SK-N-SH (cell line): ENCODE data around the gene TIMM29. TPM values are rescaled to one million over a fixed set of nuclear protein-coding genes. Genes with fewer than 3 reads are reported as not detected.

Experiments used
- CTCF ChIA-PET: fragments of 300-600, 350-600 bp; formaldehyde crosslinking; extraction: SDS; loops from one replicate; lab custom pipeline; 2021; lab: Yijun Ruan, JAX
- POLR2A ChIA-PET: fragments of 350-600 bp; sonication (Branson Sonifier 250); formaldehyde crosslinking; extraction: SDS; loops from one replicate; lab custom pipeline; 2020; ENCODE audit warnings: antibody characterized with exemption, inconsistent platforms; lab: Yijun Ruan, JAX
- DNase-seq: peaks from one replicate; pipeline ENCODE4 v3.0.0; 2012
- H2AFZ ChIP-seq: fragments of 200-600 bp; sonication (generic); 2 replicates; pipeline ENCODE4 v1.8.1; 2016; ENCODE audit warnings: antibody characterized with exemption, mild to moderate bottlenecking, low read depth
- H3F3A ChIP-seq: fragments of 200-600 bp; sonication (generic); replicated peaks from 2 replicates; pipeline ENCODE3; 2016; ENCODE audit warnings: antibody characterized with exemption, mild to moderate bottlenecking; ENCODE audit not compliant: insufficient read depth
- H3K27ac ChIP-seq, 2 experiments: fragments of 200-500 bp in 1 of 2; fragments of 200-600 bp in 1 of 2; sonication (Bioruptor generic) in 1 of 2; sonication (generic), shearing (Covaris generic) in 1 of 2; 2 replicates each; pipeline versions ENCODE4 v1.5.1 to v1.6.1; 2014 to 2016; ENCODE audit warnings: low read depth in 2 of 2, inconsistent platforms in 1 of 2, low read length in 1 of 2, mild to moderate bottlenecking in 1 of 2, mixed read lengths in 1 of 2
- H3K27me3 ChIP-seq: fragments of 200-600 bp; sonication (generic), shearing (Covaris generic); 2 replicates; pipeline ENCODE4 v1.6.1; 2016; ENCODE audit warnings: mixed run types; ENCODE audit not compliant: insufficient read depth
- H3K36me3 ChIP-seq, 2 experiments: fragments of 200-500 bp in 1 of 2; fragments of 200-600 bp in 1 of 2; sonication (Bioruptor generic) in 1 of 2; sonication (generic) in 1 of 2; replicated peaks in 1 of 2; 2 replicates each; pipeline versions ENCODE3 to v1.5.1; 2014 to 2016; ENCODE audit warnings: low read length in 1 of 2, mild to moderate bottlenecking in 1 of 2; ENCODE audit not compliant: insufficient read depth in 2 of 2, control insufficient read depth in 1 of 2
- H3K4me1 ChIP-seq, 2 experiments: fragments of 200-500 bp in 1 of 2; fragments of 200-600 bp in 1 of 2; sonication (Bioruptor generic) in 1 of 2; sonication (generic), shearing (Covaris generic) in 1 of 2; 2 replicates each; pipeline versions ENCODE4 v1.5.1 to v1.6.1; 2014 to 2016; ENCODE audit warnings: low read depth in 1 of 2, low read length in 1 of 2, mixed run types in 1 of 2; ENCODE audit not compliant: insufficient read depth in 2 of 2, control insufficient read depth in 1 of 2
- H3K4me2 ChIP-seq: fragments of 200-600 bp; sonication (generic), shearing (Covaris generic); 2 replicates; pipeline ENCODE4 v1.6.1; 2017; ENCODE audit warnings: mixed run types
- H3K4me3 ChIP-seq, 2 experiments: fragments of 200-500 bp in 1 of 2; fragments of 200-600 bp in 1 of 2; sonication (Bioruptor generic) in 1 of 2; sonication (generic), shearing (Covaris generic) in 1 of 2; 2 replicates each; pipeline versions ENCODE4 v1.5.1 to v1.8.1; 2014 to 2016; ENCODE audit warnings: low read depth in 2 of 2, inconsistent platforms in 1 of 2, low read length in 1 of 2, mild to moderate bottlenecking in 1 of 2, mixed read lengths in 1 of 2, moderate library complexity in 1 of 2
- H3K79me2 ChIP-seq: fragments of 200-600 bp; sonication (generic); 2 replicates; pipeline ENCODE4 v1.8.1; 2017; ENCODE audit warnings: mild to moderate bottlenecking; ENCODE audit not compliant: insufficient read depth
- H3K9ac ChIP-seq: fragments of 200-600 bp; sonication (generic); 2 replicates; pipeline ENCODE4 v1.6.1; 2017; ENCODE audit warnings: mixed run types
- H3K9me2 ChIP-seq: fragments of 200-600 bp; sonication (generic); 2 replicates; pipeline ENCODE4 v1.6.1; 2017; ENCODE audit warnings: mixed run types
- H3K9me3 ChIP-seq: fragments of 200-600 bp; sonication (generic); 2 replicates; pipeline ENCODE4 v1.6.1; 2017; ENCODE audit warnings: mixed run types, mild to moderate bottlenecking, moderate library complexity
- H4K20me1 ChIP-seq: fragments of 200-600 bp; sonication (generic); 2 replicates; pipeline ENCODE4 v1.6.1; 2017; ENCODE audit warnings: mild to moderate bottlenecking, mixed run types; ENCODE audit not compliant: insufficient read depth
- CHD2 ChIP-seq: fragments of 150-350 bp; IDR thresholded peaks from 2 replicates; pipeline ENCODE4 v1.6.1; 2018; ENCODE audit warnings: low read length; ENCODE audit not compliant: partially characterized antibody
- EP300 ChIP-seq, 2 experiments: IDR thresholded peaks; 2 replicates each; pipeline versions ENCODE4 v1.4.0 to v1.6.1; 2012; ENCODE audit warnings: borderline replicate concordance in 1 of 2, low read depth in 1 of 2, low read length in 1 of 2
- JUND ChIP-seq: IDR thresholded peaks from 2 replicates; pipeline ENCODE4 v1.4.0; 2012
- MXI1 ChIP-seq: IDR thresholded peaks from 2 replicates; pipeline ENCODE4 v1.6.1; 2012; ENCODE audit warnings: mild to moderate bottlenecking, low read depth, low read length, improper control_type of control experiment
- NRF1 ChIP-seq: IDR thresholded peaks from 2 replicates; pipeline ENCODE4 v1.6.1; 2012; ENCODE audit warnings: low read depth, mild to moderate bottlenecking, low read length
- POLR2AphosphoS5 ChIP-seq: IDR thresholded peaks from 2 replicates; pipeline ENCODE4 v1.6.1; 2012; ENCODE audit warnings: low read depth, low read length
- RFX5 ChIP-seq: IDR thresholded peaks from 2 replicates; pipeline ENCODE4 v1.6.1; 2012; ENCODE audit warnings: mild to moderate bottlenecking, improper control_type of control experiment, low read length
- RXRA ChIP-seq: IDR thresholded peaks from 2 replicates; pipeline ENCODE4 v1.4.0; 2012; ENCODE audit warnings: low read depth, mild to moderate bottlenecking, borderline replicate concordance
- TAF1 ChIP-seq: IDR thresholded peaks from 2 replicates; pipeline ENCODE4 v1.6.1; 2012; ENCODE audit warnings: low read depth, mild to moderate bottlenecking, low read length, moderate library complexity, borderline replicate concordance
- TEAD4 ChIP-seq: IDR thresholded peaks from 2 replicates; pipeline ENCODE4 v1.4.0; 2012; ENCODE audit warnings: mild to moderate bottlenecking, borderline replicate concordance; ENCODE audit not compliant: insufficient read depth
- YY1 ChIP-seq: IDR thresholded peaks from 2 replicates; pipeline ENCODE4 v1.4.0; 2012; ENCODE audit warnings: low read depth, mild to moderate bottlenecking
- WGBS: methylation state at CpG from one replicate; pipeline ENCODE4 v1.1.6; 2017; ENCODE audit warnings: low lambda C conversion rate; 5-methylcytosine and 5-hydroxymethylcytosine counted together
- polyA plus RNA-seq, 3 experiments: library from polyadenylated mRNA; depleted of rRNA; stranded (reverse); fragments of >200 nt; gene quantifications; 2 replicates each; pipeline ENCODE4 v1.2.3, GENCODE V29; 2012
- TF ChIP-seq, protein P1 (sequence below): IDR thresholded peaks from 2 replicates; pipeline ENCODE4; 2012
- TF ChIP-seq, protein P2 (sequence below): fragments of 200-600 bp; sonication (generic); IDR thresholded peaks from 2 replicates; pipeline ENCODE4 v1.6.1; 2017; ENCODE audit warnings: antibody characterized with exemption, mild to moderate bottlenecking, moderate library complexity
- TF ChIP-seq, protein P3 (sequence below): fragments of 150-350 bp; IDR thresholded peaks from 2 replicates; pipeline ENCODE4 v1.6.1; 2017; ENCODE audit warnings: antibody characterized with exemption, low read length, low read depth, borderline replicate concordance
- TF ChIP-seq, protein P4 (sequence below): IDR thresholded peaks from 2 replicates; pipeline ENCODE4 v1.4.0; 2012; ENCODE audit warnings: low read depth, borderline replicate concordance
- TF ChIP-seq, protein P5 (sequence below): IDR thresholded peaks from 2 replicates; pipeline ENCODE4 v1.6.1; 2012; ENCODE audit warnings: mild to moderate bottlenecking, low read depth, low read length, moderate library complexity
- TF ChIP-seq, protein P6 (sequence below): IDR thresholded peaks from 2 replicates; pipeline ENCODE4 v1.4.0; 2012; ENCODE audit warnings: low read depth

TIMM29 gene
- polyA plus RNA-seq, 1 of the 3 experiments (the other 2 are of a cell fraction) = 12.5 TPM

DNA sequence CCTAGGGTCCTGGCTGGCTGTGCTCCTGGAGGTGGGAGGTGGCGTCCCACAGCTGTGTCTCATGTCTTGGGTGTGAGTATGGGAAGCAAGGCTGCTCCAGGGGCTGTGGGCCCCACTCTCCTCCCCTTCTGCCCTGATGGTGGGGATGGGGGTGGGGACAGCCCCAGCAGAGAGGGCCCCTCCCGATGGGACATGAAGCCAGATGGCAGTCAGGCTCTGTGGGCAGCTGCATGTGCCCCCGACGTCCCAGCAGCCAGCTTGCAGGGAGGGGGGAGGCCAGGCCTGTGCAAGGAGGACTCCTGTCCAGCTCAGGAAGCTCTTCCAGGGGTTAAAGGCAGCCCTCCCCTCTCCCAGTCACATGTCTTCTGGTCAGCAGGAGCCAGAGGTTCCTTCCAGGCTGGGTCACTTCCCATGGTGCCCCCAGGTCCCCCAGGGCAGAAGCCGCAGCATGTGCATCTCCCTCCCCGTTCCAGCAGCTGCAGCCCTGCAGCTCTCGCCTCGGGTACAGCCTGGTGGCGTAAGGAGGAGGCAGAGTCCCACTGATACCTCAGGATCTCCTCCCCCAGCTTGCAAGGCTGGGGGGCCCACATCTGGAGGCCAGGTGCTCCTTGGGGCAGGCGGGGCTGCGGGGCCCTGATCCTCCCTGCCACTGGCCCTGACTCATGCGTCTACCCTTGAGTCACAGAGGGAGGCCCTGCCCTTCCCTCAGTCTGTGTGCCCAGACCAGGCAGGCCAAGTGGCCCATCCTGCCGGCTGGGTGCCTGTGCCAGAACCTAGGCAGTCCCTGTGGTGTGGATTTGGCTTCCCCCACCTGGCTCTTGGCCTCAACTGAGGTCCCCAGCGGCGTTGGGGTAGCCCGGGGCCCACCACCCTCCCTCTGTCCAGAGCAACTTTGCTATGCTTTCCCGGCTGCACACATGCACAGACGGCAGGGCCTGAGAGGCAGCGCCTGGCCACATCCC is 13.2 kb upstream of the TIMM29 start (continued):
- peak; percentile 3 for TF ChIP-seq CHD2
- TF ChIP-seq, protein P1, sequence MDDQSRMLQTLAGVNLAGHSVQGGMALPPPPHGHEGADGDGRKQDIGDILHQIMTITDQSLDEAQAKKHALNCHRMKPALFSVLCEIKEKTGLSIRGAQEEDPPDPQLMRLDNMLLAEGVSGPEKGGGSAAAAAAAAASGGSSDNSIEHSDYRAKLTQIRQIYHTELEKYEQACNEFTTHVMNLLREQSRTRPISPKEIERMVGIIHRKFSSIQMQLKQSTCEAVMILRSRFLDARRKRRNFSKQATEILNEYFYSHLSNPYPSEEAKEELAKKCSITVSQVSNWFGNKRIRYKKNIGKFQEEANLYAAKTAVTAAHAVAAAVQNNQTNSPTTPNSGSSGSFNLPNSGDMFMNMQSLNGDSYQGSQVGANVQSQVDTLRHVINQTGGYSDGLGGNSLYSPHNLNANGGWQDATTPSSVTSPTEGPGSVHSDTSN = no peak
- TF ChIP-seq RXRA = no peak
- TF ChIP-seq, protein P2, sequence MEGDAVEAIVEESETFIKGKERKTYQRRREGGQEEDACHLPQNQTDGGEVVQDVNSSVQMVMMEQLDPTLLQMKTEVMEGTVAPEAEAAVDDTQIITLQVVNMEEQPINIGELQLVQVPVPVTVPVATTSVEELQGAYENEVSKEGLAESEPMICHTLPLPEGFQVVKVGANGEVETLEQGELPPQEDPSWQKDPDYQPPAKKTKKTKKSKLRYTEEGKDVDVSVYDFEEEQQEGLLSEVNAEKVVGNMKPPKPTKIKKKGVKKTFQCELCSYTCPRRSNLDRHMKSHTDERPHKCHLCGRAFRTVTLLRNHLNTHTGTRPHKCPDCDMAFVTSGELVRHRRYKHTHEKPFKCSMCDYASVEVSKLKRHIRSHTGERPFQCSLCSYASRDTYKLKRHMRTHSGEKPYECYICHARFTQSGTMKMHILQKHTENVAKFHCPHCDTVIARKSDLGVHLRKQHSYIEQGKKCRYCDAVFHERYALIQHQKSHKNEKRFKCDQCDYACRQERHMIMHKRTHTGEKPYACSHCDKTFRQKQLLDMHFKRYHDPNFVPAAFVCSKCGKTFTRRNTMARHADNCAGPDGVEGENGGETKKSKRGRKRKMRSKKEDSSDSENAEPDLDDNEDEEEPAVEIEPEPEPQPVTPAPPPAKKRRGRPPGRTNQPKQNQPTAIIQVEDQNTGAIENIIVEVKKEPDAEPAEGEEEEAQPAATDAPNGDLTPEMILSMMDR = no peak
- TF ChIP-seq TAF1 = 0 out of 2 replicates have a peak, but pooled peaks have one; percentile 38
- TF ChIP-seq, protein P3, sequence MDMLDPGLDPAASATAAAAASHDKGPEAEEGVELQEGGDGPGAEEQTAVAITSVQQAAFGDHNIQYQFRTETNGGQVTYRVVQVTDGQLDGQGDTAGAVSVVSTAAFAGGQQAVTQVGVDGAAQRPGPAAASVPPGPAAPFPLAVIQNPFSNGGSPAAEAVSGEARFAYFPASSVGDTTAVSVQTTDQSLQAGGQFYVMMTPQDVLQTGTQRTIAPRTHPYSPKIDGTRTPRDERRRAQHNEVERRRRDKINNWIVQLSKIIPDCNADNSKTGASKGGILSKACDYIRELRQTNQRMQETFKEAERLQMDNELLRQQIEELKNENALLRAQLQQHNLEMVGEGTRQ = no peak
- no peak for TF ChIP-seq TEAD4
- no peak for TF ChIP-seq RFX5
- TF ChIP-seq, all 33 proteins: peak for 12

DNA sequence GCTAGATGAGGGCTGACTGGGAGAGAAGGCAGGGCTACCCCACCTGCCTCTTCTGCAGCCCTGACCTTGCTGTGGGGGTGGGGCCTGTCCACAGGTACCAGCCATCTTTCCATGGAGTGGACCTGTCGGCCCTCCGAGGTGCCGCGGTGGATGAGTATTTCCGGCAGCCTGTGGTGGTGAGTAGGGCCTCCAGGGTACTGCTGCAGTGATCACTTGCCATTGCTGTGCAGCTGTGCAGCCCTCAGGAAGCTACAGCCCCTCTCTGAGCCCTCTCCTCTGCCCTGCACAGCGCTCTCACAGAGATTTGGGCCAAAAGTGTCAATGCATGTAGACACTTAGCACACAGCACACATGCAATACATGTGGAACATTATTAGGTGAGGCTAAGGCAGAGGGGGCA is 12.0 kb upstream of the TIMM29 start:
- H3K9me2 ChIP-seq = no peaks in the 10 kb centered on the region
- peaks cover 10 to 34% of the 10 kb centered on the region in 2 experiments for H3K36me3 ChIP-seq
- 100% methylated on average over 3 of the region's 6 CpGs for WGBS
- no peaks in the 10 kb centered on the region for H3K79me2 ChIP-seq
- no peak for DNase-seq
- H3F3A ChIP-seq = peaks cover 14% of the 10 kb centered on the region
- no peak overlapping the region for H3K4me2 ChIP-seq
- H3K4me3 ChIP-seq = no peak overlapping the region
- peaks cover 4 to 17% of the 10 kb centered on the region in 2 experiments; a peak in 3 of 4 replicates for H3K4me1 ChIP-seq
- no peak overlapping the region for H3K9ac ChIP-seq
- H2AFZ ChIP-seq = no peak overlapping the region
- H3K9me3 ChIP-seq = no peaks in the 10 kb centered on the region
- ChIA-PET CTCF (interaction anchor here (1.1 to 3.5 kb wide), 4 partner anchors 20 to 199 kb away, joined by 3 to 11 read pairs (median 6); partner anchors contain the start of gene DNM2), POLR2A (no interaction called here)
- H3K27ac ChIP-seq = no peak overlapping the region
- no peaks in the 10 kb centered on the region for H3K27me3 ChIP-seq
- peaks cover 7% of the 10 kb centered on the region; the same call in 1 of the 2 replicates for H4K20me1 ChIP-seq
- TF ChIP-seq, protein P4, sequence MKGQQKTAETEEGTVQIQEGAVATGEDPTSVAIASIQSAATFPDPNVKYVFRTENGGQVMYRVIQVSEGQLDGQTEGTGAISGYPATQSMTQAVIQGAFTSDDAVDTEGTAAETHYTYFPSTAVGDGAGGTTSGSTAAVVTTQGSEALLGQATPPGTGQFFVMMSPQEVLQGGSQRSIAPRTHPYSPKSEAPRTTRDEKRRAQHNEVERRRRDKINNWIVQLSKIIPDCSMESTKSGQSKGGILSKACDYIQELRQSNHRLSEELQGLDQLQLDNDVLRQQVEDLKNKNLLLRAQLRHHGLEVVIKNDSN = no peak
- TF ChIP-seq MXI1 = no peak
- TF ChIP-seq, protein P5, sequence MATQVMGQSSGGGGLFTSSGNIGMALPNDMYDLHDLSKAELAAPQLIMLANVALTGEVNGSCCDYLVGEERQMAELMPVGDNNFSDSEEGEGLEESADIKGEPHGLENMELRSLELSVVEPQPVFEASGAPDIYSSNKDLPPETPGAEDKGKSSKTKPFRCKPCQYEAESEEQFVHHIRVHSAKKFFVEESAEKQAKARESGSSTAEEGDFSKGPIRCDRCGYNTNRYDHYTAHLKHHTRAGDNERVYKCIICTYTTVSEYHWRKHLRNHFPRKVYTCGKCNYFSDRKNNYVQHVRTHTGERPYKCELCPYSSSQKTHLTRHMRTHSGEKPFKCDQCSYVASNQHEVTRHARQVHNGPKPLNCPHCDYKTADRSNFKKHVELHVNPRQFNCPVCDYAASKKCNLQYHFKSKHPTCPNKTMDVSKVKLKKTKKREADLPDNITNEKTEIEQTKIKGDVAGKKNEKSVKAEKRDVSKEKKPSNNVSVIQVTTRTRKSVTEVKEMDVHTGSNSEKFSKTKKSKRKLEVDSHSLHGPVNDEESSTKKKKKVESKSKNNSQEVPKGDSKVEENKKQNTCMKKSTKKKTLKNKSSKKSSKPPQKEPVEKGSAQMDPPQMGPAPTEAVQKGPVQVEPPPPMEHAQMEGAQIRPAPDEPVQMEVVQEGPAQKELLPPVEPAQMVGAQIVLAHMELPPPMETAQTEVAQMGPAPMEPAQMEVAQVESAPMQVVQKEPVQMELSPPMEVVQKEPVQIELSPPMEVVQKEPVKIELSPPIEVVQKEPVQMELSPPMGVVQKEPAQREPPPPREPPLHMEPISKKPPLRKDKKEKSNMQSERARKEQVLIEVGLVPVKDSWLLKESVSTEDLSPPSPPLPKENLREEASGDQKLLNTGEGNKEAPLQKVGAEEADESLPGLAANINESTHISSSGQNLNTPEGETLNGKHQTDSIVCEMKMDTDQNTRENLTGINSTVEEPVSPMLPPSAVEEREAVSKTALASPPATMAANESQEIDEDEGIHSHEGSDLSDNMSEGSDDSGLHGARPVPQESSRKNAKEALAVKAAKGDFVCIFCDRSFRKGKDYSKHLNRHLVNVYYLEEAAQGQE = no peak
- TF ChIP-seq EP300 (IDR thresholded peaks at IDR 0.05; ENCODE audit: borderline replicate concordance in 1 of 2, low read depth in 1 of 2, low read length in 1 of 2) = no peak
- TF ChIP-seq RFX5 = no peak
- TF ChIP-seq, protein P6, sequence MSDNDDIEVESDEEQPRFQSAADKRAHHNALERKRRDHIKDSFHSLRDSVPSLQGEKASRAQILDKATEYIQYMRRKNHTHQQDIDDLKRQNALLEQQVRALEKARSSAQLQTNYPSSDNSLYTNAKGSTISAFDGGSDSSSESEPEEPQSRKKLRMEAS = no peak
- TF ChIP-seq NRF1 = no peak
- TF ChIP-seq POLR2AphosphoS5 = no peak
- no peak for TF ChIP-seq YY1
- TF ChIP-seq TEAD4 = no peak
- TF ChIP-seq RXRA = no peak
- no peak for TF ChIP-seq JUND
- no peak for TF ChIP-seq CHD2
